Skeletal muscle tissue (tissue), 4 donors: ENCODE results near the gene VOPP1. TPM values are rescaled to one million over a fixed set of nuclear protein-coding genes. Genes with fewer than 3 reads are reported as not detected.

Source experiments
- H3K27ac ChIP-seq: one replicate; pipeline ENCODE4 v1.7.0; 2013; ENCODE audit warnings: mild to moderate bottlenecking, low read depth, low read length, inconsistent platforms
- H3K27me3 ChIP-seq, 3 donors: one replicate each; pipeline ENCODE4 v1.7.0; 2013; ENCODE audit warnings: low read length in 3 of 3; ENCODE audit not compliant: control insufficient read depth in 3 of 3, insufficient read depth in 3 of 3
- H3K36me3 ChIP-seq, 3 donors: one replicate each; pipeline ENCODE4 v1.7.0; 2013; ENCODE audit warnings: low read length in 3 of 3; ENCODE audit not compliant: control insufficient read depth in 3 of 3, insufficient read depth in 3 of 3
- H3K4me1 ChIP-seq, 3 donors: one replicate each; pipeline ENCODE4 v1.7.0; 2013; ENCODE audit warnings: low read length in 3 of 3, mild to moderate bottlenecking in 3 of 3; ENCODE audit not compliant: control insufficient read depth in 3 of 3, insufficient read depth in 3 of 3
- H3K4me3 ChIP-seq, 3 donors: one replicate each; pipeline ENCODE4 v1.7.0; 2013; ENCODE audit warnings: low read length in 3 of 3
- H3K9ac ChIP-seq, 3 donors: one replicate each; pipeline ENCODE4 v1.7.0; 2013; ENCODE audit warnings: low read length in 3 of 3, mild to moderate bottlenecking in 3 of 3, moderate library complexity in 2 of 3, low read depth in 1 of 3
- H3K9me3 ChIP-seq, 3 donors: one replicate each; pipeline ENCODE4 v1.7.0; 2013; ENCODE audit warnings: low read length in 3 of 3; ENCODE audit not compliant: control insufficient read depth in 3 of 3
- total RNA-seq: library from RNA; depleted of rRNA; stranded (reverse); fragments of >200 nt; gene quantifications from one replicate; pipeline ENCODE4 v1.2.3, GENCODE V29; 2014
- donor health status: Osteomylitis.

VOPP1 gene
- total RNA-seq, 1 donor from 2014 or later, result 23.5 TPM

GRCh38 chr7:55549457-55549856, 22.8 kb downstream of the VOPP1 start:
- no peaks in the 10 kb centered on the region for H3K27me3 ChIP-seq
- no peaks in the 10 kb centered on the region for H3K36me3 ChIP-seq
- no peaks in the 10 kb centered on the region for H3K9me3 ChIP-seq
- peak overlapping the region; percentile 92 for H3K27ac ChIP-seq
- peak overlapping the region in 1 of 3 donors; percentile 37 for H3K9ac ChIP-seq
- H3K4me1 ChIP-seq, result peaks cover 86 to 90% (median 89%) of the 10 kb centered on the region in 3 donors
- H3K4me3 ChIP-seq, result no peak overlapping the region

GRCh38 chr7:55548295-55548731, 24.0 kb downstream of the VOPP1 start:
- peaks cover 77 to 78% (median 78%) of the 10 kb centered on the region in 3 donors for H3K4me1 ChIP-seq
- no peaks in the 10 kb centered on the region for H3K9me3 ChIP-seq
- H3K36me3 ChIP-seq, result no peaks in the 10 kb centered on the region
- no peaks in the 10 kb centered on the region for H3K27me3 ChIP-seq
- peak overlapping the region in 1 of 3 donors; percentile 35 for H3K9ac ChIP-seq
- H3K4me3 ChIP-seq, result peak overlapping the region in 1 of 3 donors; percentile 9
- H3K27ac ChIP-seq, result peak overlapping the region; percentile 94

GRCh38 chr7:55546814-55547213, 25.5 kb downstream of the VOPP1 start:
- Histone ChIP-seq H3K27ac (peak overlapping the region; percentile 94), H3K27me3 (no peaks in the 10 kb centered on the region), H3K4me1 (peaks cover 63 to 67% (median 66%) of the 10 kb centered on the region in 3 donors), H3K9ac (peak overlapping the region; percentile 55 to 72 (median 69)), H3K4me3 (peak overlapping the region; percentile 49 to 64 (median 61)), H3K36me3 (no peaks in the 10 kb centered on the region), H3K9me3 (no peaks in the 10 kb centered on the region)

GRCh38 chr7:55545496-55545895, 26.8 kb downstream of the VOPP1 start:
- Histone ChIP-seq H3K9me3 (no peaks in the 10 kb centered on the region), H3K4me3 (peak overlapping the region in 1 of 3 donors; percentile 23), H3K4me1 (peaks cover 51 to 55% (median 54%) of the 10 kb centered on the region in 3 donors), H3K27me3 (no peaks in the 10 kb centered on the region), H3K27ac (peak overlapping the region; percentile 94), H3K36me3 (no peaks in the 10 kb centered on the region), H3K9ac (peak overlapping the region in 2 of 3 donors; percentile 55 to 71)

GRCh38 chr7:55540226-55540858, 32.0 kb downstream of the VOPP1 start:
- H3K4me3 ChIP-seq, result no peak overlapping the region
- H3K27me3 ChIP-seq, result no peaks in the 10 kb centered on the region
- H3K4me1 ChIP-seq, result peaks cover 23 to 35% (median 33%) of the 10 kb centered on the region in 3 donors
- H3K9me3 ChIP-seq, result no peaks in the 10 kb centered on the region
- H3K36me3 ChIP-seq, result no peaks in the 10 kb centered on the region
- H3K27ac ChIP-seq, result no peak overlapping the region
- H3K9ac ChIP-seq, result no peak overlapping the region

- H3K9me3 ChIP-seq, result no peaks in the 10 kb centered on the region
- H3K4me1 ChIP-seq, result peaks cover 30 to 42% (median 40%) of the 10 kb centered on the region in 3 donors
- no peak overlapping the region for H3K27ac ChIP-seq
- no peak overlapping the region for H3K4me3 ChIP-seq
- no peaks in the 10 kb centered on the region for H3K36me3 ChIP-seq
- no peaks in the 10 kb centered on the region for H3K27me3 ChIP-seq
- H3K9ac ChIP-seq, result no peak overlapping the region
Observed at GRCh38 chr7:55539380-55539779, 32.9 kb downstream of the VOPP1 start.

GRCh38 chr7:55538538-55538937, 33.8 kb downstream of the VOPP1 start:
- H3K27me3 ChIP-seq, result no peaks in the 10 kb centered on the region
- H3K9ac ChIP-seq, result no peak overlapping the region
- peaks cover 38 to 50% (median 48%) of the 10 kb centered on the region in 3 donors for H3K4me1 ChIP-seq
- H3K9me3 ChIP-seq, result no peaks in the 10 kb centered on the region
- H3K36me3 ChIP-seq, result no peaks in the 10 kb centered on the region
- no peak overlapping the region for H3K4me3 ChIP-seq
- no peak overlapping the region for H3K27ac ChIP-seq

GRCh38 chr7:55537458-55537990, 34.8 kb downstream of the VOPP1 start:
- Histone ChIP-seq H3K9ac (no peak overlapping the region), H3K4me1 (peaks cover 48 to 60% (median 58%) of the 10 kb centered on the region in 3 donors), H3K4me3 (no peak overlapping the region), H3K27me3 (no peaks in the 10 kb centered on the region), H3K27ac (no peak overlapping the region), H3K9me3 (no peaks in the 10 kb centered on the region), H3K36me3 (no peaks in the 10 kb centered on the region)

- peak overlapping the region in 1 of 3 donors; percentile 40 for H3K9ac ChIP-seq
- H3K27ac ChIP-seq, result no peak overlapping the region
- no peaks in the 10 kb centered on the region for H3K27me3 ChIP-seq
- no peaks in the 10 kb centered on the region for H3K9me3 ChIP-seq
- no peaks in the 10 kb centered on the region for H3K36me3 ChIP-seq
- H3K4me3 ChIP-seq, result peak overlapping the region in 1 of 3 donors; percentile 6
- H3K4me1 ChIP-seq, result peaks cover 52 to 67% (median 64%) of the 10 kb centered on the region in 3 donors
Observed at GRCh38 chr7:55536619-55537457, 35.5 kb downstream of the VOPP1 start.
